ENCODE data around the gene NOL9. TPM values are rescaled to one million over a fixed set of nuclear protein-coding genes. Genes with fewer than 3 reads are reported as not detected.

Gene NOL9
- total and polyA plus RNA-seq, 10 of the 15 experiments (the other 5 are each of a cell fraction or from before 2014, with no cell fraction given), result 3.9 to 35.9 (median 23.0) TPM

GRCh38 chr1:6579374-6580118, 25.2 kb upstream of the NOL9 start, which contains the start of gene ZBTB48 (continued):
- TF ChIP-seq ATF2 (IDR thresholded peaks at IDR 0.05; ENCODE audit: low read length), result no peak
- no peak for TF ChIP-seq STAT3 (IDR thresholded peaks at IDR 0.05; ENCODE audit: low read depth, low read length)
- peak; percentile 32 for TF ChIP-seq PKNOX1 (IDR thresholded peaks at IDR 0.05)
- no peak for TF ChIP-seq WRNIP1 (IDR thresholded peaks at IDR 0.05; ENCODE audit: borderline replicate concordance, low read depth, low read length)
- no peak for TF ChIP-seq NFYA (IDR thresholded peaks at IDR 0.05; ENCODE audit: borderline replicate concordance, low read depth, low read length)
- no peak for TF ChIP-seq SREBF2 (IDR thresholded peaks at IDR 0.05; ENCODE audit: low read length)

DNA sequence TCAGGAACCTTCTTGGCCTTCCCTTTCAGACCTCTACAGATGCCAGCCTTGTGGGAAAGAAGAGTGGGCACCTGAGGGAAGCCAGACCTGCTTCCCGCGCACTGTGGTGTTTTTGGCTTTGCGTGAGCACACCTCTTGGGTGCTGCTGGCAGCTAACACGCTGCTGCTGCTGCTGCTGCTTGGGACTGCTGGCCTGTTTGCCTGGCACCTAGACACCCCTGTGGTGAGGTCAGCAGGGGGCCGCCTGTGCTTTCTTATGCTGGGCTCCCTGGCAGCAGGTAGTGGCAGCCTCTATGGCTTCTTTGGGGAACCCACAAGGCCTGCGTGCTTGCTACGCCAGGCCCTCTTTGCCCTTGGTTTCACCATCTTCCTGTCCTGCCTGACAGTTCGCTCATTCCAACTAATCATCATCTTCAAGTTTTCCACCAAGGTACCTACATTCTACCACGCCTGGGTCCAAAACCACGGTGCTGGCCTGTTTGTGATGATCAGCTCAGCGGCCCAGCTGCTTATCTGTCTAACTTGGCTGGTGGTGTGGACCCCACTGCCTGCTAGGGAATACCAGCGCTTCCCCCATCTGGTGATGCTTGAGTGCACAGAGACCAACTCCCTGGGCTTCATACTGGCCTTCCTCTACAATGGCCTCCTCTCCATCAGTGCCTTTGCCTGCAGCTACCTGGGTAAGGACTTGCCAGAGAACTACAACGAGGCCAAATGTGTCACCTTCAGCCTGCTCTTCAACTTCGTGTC, 24.5 kb upstream of the NOL9 start:
- H3K9ac ChIP-seq (ENCODE audit: control insufficient read depth, insufficient read depth, low read length), result no peak overlapping the region
- ChIA-PET RAD21 (ENCODE audit: unreplicated experiment) (interaction anchor here (4.7 kb wide), 1 partner anchor 22 kb away, joined by 38 read pairs; the partner anchor contains the start of gene KLHL21), SMC1A (ENCODE audit: uncharacterized antibody, unreplicated experiment) (interaction anchor here (2.0 kb wide), 1 partner anchor 26 kb away, joined by 5 read pairs; no protein-coding TSS in a partner anchor), POLR2A (interaction anchor here (0.6 kb wide), 1 partner anchor 1496 kb away, joined by 3 read pairs; no protein-coding TSS in a partner anchor), CTCF (interaction anchor here (0.8 to 2.1 kb wide), 2 partner anchors 24 to 89 kb away, joined by 5 read pairs; partner anchors contain the start of genes NOL9 and TAS1R1)
- peaks cover 13% of the 10 kb centered on the region for H3K4me1 ChIP-seq (ENCODE audit: control insufficient read depth, insufficient read depth, low read length)
- H4K20me1 ChIP-seq (ENCODE audit: control insufficient read depth, insufficient read depth), result no peaks in the 10 kb centered on the region
- FAIRE-seq (no peak), ATAC-seq (no peak), DNase-seq (ENCODE audit: low read depth, low spot score) (no peak)
- H3K4me3 ChIP-seq, result no peak overlapping the region
- TF ChIP-seq ZNF207 (IDR thresholded peaks at IDR 0.05; ENCODE audit: borderline replicate concordance), result no peak
- TF ChIP-seq, protein P1, sequence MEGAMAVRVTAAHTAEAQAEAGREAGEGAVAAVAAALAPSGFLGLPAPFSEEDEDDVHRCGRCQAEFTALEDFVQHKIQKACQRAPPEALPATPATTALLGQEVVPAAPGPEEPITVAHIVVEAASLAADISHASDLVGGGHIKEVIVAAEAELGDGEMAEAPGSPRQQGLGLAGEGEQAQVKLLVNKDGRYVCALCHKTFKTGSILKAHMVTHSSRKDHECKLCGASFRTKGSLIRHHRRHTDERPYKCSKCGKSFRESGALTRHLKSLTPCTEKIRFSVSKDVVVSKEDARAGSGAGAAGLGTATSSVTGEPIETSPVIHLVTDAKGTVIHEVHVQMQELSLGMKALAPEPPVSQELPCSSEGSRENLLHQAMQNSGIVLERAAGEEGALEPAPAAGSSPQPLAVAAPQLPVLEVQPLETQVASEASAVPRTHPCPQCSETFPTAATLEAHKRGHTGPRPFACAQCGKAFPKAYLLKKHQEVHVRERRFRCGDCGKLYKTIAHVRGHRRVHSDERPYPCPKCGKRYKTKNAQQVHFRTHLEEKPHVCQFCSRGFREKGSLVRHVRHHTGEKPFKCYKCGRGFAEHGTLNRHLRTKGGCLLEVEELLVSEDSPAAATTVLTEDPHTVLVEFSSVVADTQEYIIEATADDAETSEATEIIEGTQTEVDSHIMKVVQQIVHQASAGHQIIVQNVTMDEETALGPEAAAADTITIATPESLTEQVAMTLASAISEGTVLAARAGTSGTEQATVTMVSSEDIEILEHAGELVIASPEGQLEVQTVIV (IDR thresholded peaks at IDR 0.05; ENCODE audit: borderline replicate concordance, partially characterized antibody), result no peak
- peak overlapping the region; percentile 80 for H2AFZ ChIP-seq (ENCODE audit: control insufficient read depth, low read depth, low read length)
- peaks cover 21% of the 10 kb centered on the region for H3K79me2 ChIP-seq (ENCODE audit: control insufficient read depth, insufficient read depth, low read length)
- H3K27ac ChIP-seq (ENCODE audit: control insufficient read depth, insufficient read depth), result no peak overlapping the region
- intact Hi-C loops (cut with micrococcal nuclease; ENCODE audit: unreplicated experiment), result no loop called here
- H3K4me2 ChIP-seq (ENCODE audit: control insufficient read depth, insufficient read depth), result 0 out of 2 replicates have a peak overlapping the region, but pooled peaks have one; percentile 75
- H3K36me3 ChIP-seq (ENCODE audit: control insufficient read depth in 2 of 2, insufficient read depth in 2 of 2, low read length in 1 of 2), result no peaks in the 10 kb centered on the region
- no TSS peak for BruUV-seq (replicated peaks)
- H3K27me3 ChIP-seq (replicated peaks in 1 of 2; ENCODE audit: control insufficient read depth in 2 of 2, insufficient read depth in 2 of 2, low read length in 1 of 2), result no peaks in the 10 kb centered on the region
- 77% methylated on average over 14 of the region's 14 CpGs for WGBS (ENCODE audit: insufficient coverage, insufficient replicate concordance, low lambda C conversion rate, missing lambda C conversion rate)
- in situ Hi-C loops (cut with MboI), result no loop called here
- H3K9me3 ChIP-seq (replicated peaks; ENCODE audit: control insufficient read depth, insufficient read depth, low read length), result no peaks in the 10 kb centered on the region
